ENCODE measurements around the gene SELENOS. TPM values are rescaled to one million over a fixed set of nuclear protein-coding genes. Genes with fewer than 3 reads are reported as not detected.
A peak's percentile ranks its signal among the peaks of the same experiment; 100 is the strongest.

Gene SELENOS
- total RNA-seq, 2 experiments from 2014 or later, result 18.8 to 21.6 TPM

DNA sequence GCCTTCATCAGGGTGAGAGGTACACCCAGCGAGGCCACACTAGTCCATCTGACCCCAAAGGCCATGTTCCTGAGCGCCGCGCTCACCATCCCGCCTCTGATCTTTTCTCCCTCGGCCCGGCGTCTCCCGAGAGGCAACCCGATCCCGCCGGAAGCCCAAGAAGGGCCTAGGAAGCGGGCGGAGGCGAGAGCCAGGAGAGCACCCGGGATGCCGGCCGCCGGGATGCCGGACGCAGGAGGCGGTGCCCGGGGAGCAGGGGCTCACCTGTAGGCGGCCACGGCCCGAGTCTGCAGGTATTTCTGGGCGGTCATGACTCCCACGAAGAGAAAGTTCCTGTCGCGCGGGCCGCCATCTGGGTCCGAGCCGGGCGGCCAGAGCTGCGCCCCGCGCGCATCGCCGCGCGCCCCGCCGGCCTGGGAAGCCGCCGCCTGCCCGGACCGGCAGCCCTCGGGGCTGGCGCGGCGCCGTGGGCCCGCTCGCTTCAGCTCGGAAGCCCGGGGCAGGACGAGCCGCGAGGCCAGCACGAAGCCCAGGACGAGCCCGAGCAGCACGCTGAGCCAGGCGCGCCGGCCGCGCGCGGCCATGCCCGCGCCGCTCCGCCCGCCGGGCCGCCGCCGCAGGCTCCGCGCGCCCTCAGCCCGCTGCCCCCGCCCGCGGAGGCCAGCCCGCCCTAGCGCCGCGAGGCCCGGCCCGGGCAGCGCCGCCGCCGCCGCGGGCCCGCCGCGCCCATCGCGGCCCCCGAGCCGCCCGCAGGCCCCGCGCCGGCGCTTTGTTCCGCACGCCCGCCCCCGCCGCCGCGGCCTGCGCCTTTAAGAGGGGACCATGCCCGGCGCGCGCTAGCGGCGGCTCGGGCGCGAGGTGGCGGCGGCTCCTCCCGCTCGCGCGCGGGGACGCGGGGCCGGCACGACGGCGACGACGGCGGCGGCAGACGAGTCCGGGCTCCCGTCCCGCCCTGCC is 26.1 kb downstream of the SELENOS start:
- TF ChIP-seq, protein P1, sequence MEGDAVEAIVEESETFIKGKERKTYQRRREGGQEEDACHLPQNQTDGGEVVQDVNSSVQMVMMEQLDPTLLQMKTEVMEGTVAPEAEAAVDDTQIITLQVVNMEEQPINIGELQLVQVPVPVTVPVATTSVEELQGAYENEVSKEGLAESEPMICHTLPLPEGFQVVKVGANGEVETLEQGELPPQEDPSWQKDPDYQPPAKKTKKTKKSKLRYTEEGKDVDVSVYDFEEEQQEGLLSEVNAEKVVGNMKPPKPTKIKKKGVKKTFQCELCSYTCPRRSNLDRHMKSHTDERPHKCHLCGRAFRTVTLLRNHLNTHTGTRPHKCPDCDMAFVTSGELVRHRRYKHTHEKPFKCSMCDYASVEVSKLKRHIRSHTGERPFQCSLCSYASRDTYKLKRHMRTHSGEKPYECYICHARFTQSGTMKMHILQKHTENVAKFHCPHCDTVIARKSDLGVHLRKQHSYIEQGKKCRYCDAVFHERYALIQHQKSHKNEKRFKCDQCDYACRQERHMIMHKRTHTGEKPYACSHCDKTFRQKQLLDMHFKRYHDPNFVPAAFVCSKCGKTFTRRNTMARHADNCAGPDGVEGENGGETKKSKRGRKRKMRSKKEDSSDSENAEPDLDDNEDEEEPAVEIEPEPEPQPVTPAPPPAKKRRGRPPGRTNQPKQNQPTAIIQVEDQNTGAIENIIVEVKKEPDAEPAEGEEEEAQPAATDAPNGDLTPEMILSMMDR (IDR thresholded peaks at IDR 0.05), result no peak
- Mint-ChIP-seq H3K27ac (peak overlapping the region; percentile 80), H3K27me3 (no peaks in the 10 kb centered on the region), H3K4me1 (ENCODE audit: low read depth) (peaks cover 69% of the 10 kb centered on the region), H3K4me3 (peak overlapping the region; percentile 85), H3K36me3 (ENCODE audit: low read depth) (peaks cover 37% of the 10 kb centered on the region), H3K9me3 (no peaks in the 10 kb centered on the region)
- intact Hi-C loops (cut with micrococcal nuclease), result no loop called here
- ChIA-PET CTCF (interaction anchor here (0.8 to 3.8 kb wide), 8 partner anchors 10 to 242 kb away, joined by 3 to 19 read pairs (median 5); no protein-coding TSS in a partner anchor), POLR2A (interaction anchor here (0.6 to 4.4 kb wide), 17 partner anchors 10 to 161 kb away, joined by 3 to 28 read pairs (median 3); no protein-coding TSS in a partner anchor)
- DNase-seq (no peak), ATAC-seq (peak; percentile 22)

GRCh38 chr15:101250341-101250831 is 26.9 kb downstream of the SELENOS start:
- no peak for ATAC-seq
- ChIA-PET POLR2A (interaction anchor here (1.0 to 4.4 kb wide), 14 partner anchors 9 to 162 kb away, joined by 3 to 28 read pairs (median 4); no protein-coding TSS in a partner anchor), CTCF (interaction anchor here (0.8 to 1.2 kb wide), 3 partner anchors 10 to 162 kb away, joined by 3 to 5 read pairs (median 3); no protein-coding TSS in a partner anchor)
- Mint-ChIP-seq H3K27me3 (no peaks in the 10 kb centered on the region), H3K9me3 (no peaks in the 10 kb centered on the region), H3K4me3 (peak overlapping the region; percentile 85), H3K36me3 (ENCODE audit: low read depth) (peaks cover 44% of the 10 kb centered on the region), H3K4me1 (ENCODE audit: low read depth) (peaks cover 71% of the 10 kb centered on the region), H3K27ac (peak overlapping the region; percentile 80)
- DNase-seq, result no peak
- intact Hi-C loops (cut with micrococcal nuclease), result no loop called here
- TF ChIP-seq, protein P1 (IDR thresholded peaks at IDR 0.05), result no peak

GRCh38 chr15:101248274-101248673 is 29.0 kb downstream of the SELENOS start:
- Mint-ChIP-seq H3K9me3 (no peaks in the 10 kb centered on the region), H3K4me1 (ENCODE audit: low read depth) (peaks cover 76% of the 10 kb centered on the region), H3K36me3 (ENCODE audit: low read depth) (peaks cover 65% of the 10 kb centered on the region), H3K27ac (peak overlapping the region; percentile 49), H3K4me3 (peak overlapping the region; percentile 37), H3K27me3 (no peaks in the 10 kb centered on the region)
- intact Hi-C loops (cut with micrococcal nuclease), result no loop called here
- no peak for ATAC-seq
- ChIA-PET POLR2A (interaction anchor here (0.8 to 2.2 kb wide), 5 partner anchors 44 to 113 kb away, joined by 3 to 8 read pairs (median 4); no protein-coding TSS in a partner anchor), CTCF (interaction anchor here (0.8 to 2.6 kb wide), 9 partner anchors 8 to 232 kb away, joined by 3 to 11 read pairs (median 3); no protein-coding TSS in a partner anchor)
- peak; percentile 42 for DNase-seq
- TF ChIP-seq, protein P1 (IDR thresholded peaks at IDR 0.05), result no peak

- H3K36me3 Mint-ChIP-seq (ENCODE audit: low read depth), result peaks cover 75% of the 10 kb centered on the region
- no peaks in the 10 kb centered on the region for H3K9me3 Mint-ChIP-seq
- TF ChIP-seq, protein P1 (IDR thresholded peaks at IDR 0.05), result no peak
- H3K4me1 Mint-ChIP-seq (ENCODE audit: low read depth), result peaks cover 78% of the 10 kb centered on the region
- H3K27me3 Mint-ChIP-seq, result no peaks in the 10 kb centered on the region
- CTCF ChIA-PET, result interaction anchor here (0.8 to 2.6 kb wide), 8 partner anchors 9 to 231 kb away, joined by 3 to 11 read pairs (median 4); no protein-coding TSS in a partner anchor
- DNase-seq (no peak), ATAC-seq (peak; percentile 27)
- intact Hi-C loops (cut with micrococcal nuclease), result no loop called here
- H3K4me3 Mint-ChIP-seq, result peak overlapping the region; percentile 37
- POLR2A ChIA-PET, result interaction anchor here (0.9 to 2.2 kb wide), 5 partner anchors 11 to 120 kb away, joined by 3 to 8 read pairs (median 5); no protein-coding TSS in a partner anchor
- H3K27ac Mint-ChIP-seq, result peak overlapping the region; percentile 85
These were observed 30.2 kb downstream of the SELENOS start for GRCh38 chr15:101246824-101247745.
